HG03135 (cell line): Measurements from ENCODE around the gene GJA5.
"Not testable (repeated sequence)": the region's sequence is repeated elsewhere in the genome, so short reads cannot be mapped to it uniquely, and the experiment has no call there.

ENCODE experiments used
- ATAC-seq: cut with Tn5 transposase; IDR thresholded peaks from one replicate; pipeline ENCODE4 v1.9.1; 2021; ENCODE audit warnings: mild to moderate bottlenecking, moderate library complexity; ENCODE audit not compliant: unreplicated experiment

The GJA5 gene

DNA sequence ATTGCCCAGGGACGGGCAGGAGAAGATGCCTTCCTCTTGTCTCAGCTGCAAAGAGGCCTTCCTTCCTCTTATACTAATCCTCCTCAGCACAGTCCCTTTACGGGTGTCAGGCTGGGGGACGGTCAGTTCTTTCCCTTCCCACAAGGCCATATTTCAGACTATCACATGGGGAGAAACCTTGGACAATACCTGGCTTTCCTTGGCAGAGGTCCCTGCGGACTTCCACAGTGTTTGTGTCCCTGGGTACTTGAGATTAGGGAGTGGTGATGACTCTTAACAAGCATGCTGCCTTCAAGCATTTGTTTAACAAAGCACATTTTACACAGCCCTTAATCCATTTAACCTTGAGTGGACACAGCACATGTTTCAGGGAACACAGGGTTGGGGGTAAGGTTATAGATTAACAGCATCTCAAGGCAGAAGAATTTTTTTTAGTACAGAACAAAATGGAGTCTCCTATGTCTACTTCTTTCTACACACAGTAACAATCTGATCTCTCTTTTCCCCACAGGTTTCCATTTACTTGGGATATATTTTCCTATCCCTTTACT is 26.0 kb downstream of the GJA5 start:
- ATAC-seq, result not testable (repeated sequence)

DNA sequence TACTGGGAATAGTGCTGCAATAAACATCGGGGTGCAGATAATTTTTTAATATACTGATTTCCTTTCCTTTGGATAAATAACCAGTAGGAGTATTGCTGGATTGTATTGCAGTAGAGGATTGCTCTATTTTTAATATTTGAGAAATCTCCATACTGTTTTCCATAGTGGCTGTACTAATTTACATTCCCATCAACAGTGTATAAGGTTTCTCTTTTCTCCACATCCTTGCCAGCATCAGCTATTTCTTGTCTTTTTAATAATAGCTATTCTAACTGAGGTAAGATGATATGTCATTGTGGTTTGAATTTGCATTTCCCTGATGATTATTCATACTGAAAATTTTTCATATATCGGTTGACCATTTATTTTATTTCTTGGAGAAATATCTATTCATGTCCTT is 31.1 kb downstream of the GJA5 start:
- no peak for ATAC-seq

DNA sequence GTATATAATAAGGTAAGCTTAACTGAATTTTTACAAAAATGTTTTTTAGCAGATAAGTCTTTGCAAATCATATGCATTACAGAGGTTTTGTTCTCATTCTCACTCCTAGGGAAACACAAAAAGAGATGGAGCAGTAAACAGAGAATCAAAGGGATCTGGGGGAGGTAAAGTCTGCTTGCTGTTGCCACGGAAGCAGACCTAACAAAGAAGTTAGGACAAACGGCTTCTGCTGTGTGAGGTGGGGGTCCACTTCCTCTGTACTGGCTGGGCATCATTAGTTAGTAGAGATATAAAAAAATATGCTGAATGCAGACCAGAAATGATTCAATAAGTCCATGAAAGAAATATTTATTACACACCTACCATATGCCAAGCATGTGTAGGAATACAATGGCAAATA is 34.2 kb downstream of the GJA5 start:
- ATAC-seq, result no peak

DNA sequence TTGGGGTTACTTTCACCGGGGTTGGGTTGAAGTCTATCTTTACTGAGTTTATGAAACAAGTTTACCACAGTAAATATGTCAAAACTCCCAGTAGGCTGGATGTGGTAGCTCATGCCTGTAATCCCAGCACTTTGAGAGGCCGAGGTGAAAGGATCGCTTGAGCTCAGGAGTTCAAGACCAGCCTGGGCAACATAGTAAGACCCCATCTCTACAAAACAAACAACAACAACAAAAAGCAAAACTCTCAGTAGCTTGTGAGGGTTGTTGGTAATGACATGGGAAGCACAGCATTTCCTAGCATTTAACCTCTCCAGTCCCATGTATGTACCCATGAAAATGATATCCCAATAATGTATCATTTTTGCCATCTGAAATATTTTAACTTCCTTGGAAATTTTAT is 34.7 kb downstream of the GJA5 start:
- ATAC-seq, result no peak

DNA sequence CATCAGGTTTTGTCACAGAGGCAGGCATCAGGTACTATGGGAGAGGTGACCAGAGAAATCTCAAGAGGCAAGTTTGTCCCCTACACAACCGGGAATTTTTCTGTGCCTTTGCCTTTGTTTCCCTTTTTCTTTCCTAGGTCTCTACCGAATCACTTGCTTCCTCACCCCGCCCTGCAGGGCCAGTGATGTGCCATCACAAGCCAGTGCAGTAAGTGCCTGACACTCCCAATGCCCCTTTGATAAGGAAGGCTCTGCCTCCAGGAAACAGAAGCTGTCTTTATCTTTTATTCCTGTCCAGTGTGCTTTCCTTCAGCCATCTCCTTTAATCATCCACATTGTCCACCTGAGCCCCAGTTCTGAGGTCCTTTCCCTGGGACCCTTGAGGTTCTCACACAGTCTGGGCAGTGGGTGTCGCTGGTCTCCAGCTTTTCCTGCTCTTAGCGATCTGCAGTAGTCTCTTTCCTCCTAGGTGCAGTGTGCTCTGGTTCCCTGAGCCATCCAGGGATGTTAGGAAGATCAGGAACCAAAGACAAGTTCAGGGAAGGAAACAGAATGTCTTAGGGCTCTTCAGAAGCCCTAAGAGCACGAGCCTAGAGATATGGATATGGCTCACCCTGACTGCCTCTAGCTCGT is 36.6 kb downstream of the GJA5 start:
- no peak for ATAC-seq

DNA sequence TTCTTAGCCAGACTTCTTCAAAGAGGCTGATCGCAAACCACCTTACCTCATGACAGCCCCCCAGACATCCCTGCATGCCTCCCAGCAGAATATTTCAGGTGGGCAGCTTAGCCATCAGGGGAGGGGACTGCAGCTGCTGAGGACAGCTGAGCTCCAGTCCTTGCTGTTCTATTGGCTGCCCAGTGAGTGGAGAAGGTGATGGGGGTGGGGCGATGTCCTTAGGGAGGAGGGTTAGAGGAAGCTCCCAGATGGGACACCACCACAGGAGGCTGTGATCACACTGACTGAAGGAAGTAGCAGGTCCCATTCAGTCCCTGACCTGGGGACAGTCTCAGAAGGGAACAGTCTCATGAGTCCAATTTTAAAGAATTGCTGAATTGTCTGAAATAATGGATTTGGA is 38.3 kb downstream of the GJA5 start:
- no peak for ATAC-seq

DNA sequence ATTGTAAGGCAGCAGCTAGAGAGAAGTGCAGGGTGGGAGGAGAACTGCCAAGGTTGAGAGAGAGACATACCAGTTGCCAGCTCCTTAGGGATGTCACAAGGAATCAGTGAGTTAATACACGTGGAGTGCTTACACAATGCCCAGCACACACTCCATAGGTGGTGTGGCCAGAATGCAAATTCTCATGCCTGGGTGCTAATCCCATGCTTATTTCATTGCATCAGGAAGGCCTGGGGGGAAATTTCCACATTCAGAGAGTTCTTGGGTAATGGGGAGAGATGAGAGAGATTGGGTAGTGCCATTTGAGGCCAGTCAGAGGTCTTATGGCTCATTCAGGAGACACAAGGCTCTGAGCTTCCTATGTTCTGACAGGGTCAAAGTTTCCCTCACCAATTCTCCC is 38.7 kb downstream of the GJA5 start:
- no peak for ATAC-seq

DNA sequence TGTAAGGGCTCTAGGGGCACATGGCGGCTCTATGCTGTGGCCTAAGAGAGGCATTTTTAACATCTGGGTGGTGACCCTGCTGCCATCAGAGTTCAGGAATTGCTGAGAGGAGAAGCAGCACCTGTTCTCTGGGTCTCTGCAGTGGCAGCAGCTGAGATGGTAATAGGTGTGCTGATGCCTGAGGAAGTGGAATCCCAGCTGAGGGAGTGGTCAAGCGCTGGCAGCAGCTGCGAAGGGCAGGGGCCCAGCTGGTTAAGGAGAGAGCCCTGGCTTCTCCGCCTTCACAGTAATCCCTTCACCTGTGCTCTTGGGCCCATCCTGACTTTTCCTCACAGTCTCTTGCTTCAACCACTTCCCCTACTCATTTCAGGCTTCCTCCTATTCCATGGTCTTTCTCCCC is 39.8 kb downstream of the GJA5 start:
- ATAC-seq, result no peak

DNA sequence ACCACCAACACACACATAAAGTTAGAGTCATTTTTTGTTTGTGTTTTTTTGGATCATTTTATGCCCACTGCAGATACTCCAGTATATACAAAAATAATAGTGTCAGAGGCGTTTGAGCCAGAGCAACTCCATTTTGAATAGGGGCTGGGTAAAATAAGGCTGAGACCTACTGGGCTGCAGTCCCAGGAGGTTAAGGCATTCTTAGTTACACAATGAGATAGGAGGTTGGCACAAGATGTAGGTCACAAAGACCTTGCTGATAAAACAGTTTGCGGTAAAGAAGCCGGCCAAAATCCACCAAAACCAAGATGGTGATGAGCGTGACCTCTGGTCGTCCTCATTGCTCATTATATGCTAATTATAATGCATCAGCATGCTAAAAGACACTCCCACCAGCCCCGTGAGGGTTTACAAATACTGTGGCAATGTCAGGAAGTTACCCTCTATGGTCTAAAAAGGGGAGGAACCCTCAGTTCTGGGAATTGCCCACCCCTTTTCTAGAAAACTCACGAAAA is 40.6 kb downstream of the GJA5 start:
- ATAC-seq, result no peak

DNA sequence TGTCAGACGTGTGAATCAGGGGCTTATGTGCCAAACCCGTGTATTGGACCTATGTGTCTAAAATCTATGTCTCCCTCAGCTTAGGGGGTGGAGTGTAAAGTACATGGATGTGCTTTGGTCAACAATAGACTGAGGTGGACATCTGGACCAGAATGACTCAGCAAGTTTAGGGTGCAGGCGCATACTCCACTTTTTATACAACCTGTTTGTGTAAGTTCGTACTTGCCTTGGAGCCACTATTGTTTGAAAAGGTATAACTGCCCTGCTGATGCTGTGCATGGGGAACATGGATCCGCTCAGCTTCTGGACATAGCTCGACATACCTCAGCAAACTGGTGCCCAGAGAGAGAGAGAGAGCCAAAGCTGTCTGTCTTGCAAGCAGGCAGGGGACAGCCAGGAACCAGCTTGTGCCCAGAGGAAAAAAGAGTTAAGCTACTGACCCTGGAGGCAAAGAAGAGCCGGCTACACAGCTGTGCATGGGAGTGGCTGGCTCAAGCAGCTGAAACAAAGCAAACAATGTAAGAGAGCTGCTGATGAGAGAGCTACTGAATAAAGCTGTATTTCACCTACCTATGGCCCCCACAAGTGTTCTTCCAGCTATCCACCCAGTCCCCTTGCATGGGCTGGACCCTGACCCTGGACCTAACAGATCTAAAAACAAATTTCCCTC is 41.2 kb downstream of the GJA5 start:
- no peak for ATAC-seq

DNA sequence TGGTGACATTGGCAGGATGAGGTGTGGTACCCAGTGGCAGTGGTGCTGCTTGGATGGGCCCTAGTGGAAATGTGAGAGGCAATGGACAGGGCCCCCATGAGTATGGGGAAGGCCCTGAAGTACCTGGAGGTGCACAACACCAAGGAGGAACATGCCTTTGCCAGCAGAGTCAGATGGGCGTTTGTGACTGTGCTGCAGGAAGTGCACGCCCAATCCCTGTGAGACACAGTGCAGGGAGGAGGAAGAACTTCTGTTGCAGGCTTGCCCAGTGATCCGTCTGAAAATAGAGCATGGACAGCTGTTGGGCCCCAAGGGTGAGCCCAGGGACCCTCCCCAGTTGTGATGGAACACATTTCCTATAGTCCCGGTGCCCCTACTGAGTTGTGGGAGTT is 42.7 kb downstream of the GJA5 start:
- ATAC-seq, result no peak

DNA sequence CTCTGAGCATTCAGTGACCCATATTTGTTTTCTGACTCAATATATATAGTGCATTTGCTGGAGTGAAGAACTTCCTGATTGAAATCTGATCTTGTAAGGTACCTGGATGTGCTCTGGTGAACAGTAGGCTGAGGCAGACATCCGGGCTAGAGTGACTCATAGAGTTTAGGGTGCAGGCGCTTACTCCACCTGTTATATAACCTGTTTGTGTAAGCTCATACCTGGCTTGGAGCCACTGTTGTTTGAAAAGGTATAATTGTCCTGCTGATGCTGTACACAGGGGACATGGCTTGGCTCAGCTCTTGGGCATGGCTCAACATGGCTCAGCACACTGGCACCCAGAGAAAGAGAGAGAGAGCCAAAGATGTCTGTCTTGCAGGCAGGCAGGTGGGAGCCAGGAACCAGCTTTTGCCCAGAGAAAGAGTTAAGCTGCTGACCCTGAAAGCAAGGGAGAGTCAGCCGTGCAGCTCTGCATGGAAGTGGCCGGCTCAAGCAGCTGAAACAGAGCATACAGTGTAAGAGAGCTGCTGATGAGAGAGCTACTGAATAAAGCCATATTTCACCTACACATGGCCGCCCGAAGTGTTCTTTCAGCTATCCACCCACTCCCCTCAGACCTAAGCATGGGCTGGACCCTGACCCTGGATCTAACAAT is 43.2 kb downstream of the GJA5 start:
- ATAC-seq, result no peak

DNA sequence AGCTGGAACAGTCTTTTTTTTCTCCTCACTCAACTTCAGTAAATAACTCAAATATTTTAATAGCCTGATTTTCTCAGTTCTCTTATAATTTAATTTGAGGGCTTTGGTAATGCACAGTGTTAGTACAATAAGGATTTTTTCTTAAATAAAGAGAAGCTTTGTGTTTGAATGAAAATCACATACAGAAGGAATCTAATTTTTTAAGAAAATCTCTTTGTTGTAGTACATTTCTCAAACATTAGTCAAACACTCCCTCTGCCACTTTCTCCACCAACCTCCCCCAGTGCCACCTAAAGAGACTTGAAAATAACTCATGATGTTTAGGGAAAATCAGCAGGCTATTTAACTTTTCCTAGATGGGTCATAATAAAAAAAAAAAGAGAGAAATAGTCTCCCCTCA is 47.8 kb downstream of the GJA5 start:
- ATAC-seq, result no peak
